Renal cortex interstitium (tissue), 11 donors: ENCODE measurements around the gene CFAP69. TPM values are rescaled to one million over a fixed set of nuclear protein-coding genes. Genes with fewer than 3 reads are reported as not detected.

Experiments
- DNase-seq, 11 donors: peaks; one replicate each; pipeline ENCODE4 v3.0.0-alpha.2; 2013; ENCODE audit warnings: low read depth in 9 of 11, low spot score in 4 of 11; ENCODE audit errors: extremely low read depth in 1 of 11
- polyA plus RNA-seq, 3 donors: library from polyadenylated mRNA; unstranded; fragments of 120-200 nt; gene quantifications; one replicate each; pipeline ENCODE4 v1.2.1, GENCODE V29; 2013; ENCODE audit not compliant: insufficient read length in 3 of 3

CFAP69 gene
- polyA plus RNA-seq, 3 donors = 12.6 to 25.3 (median 19.1) TPM

GRCh38 chr7:90225181-90225580 is 19.8 kb upstream of the CFAP69 start:
- DNase-seq = no peak

DNA sequence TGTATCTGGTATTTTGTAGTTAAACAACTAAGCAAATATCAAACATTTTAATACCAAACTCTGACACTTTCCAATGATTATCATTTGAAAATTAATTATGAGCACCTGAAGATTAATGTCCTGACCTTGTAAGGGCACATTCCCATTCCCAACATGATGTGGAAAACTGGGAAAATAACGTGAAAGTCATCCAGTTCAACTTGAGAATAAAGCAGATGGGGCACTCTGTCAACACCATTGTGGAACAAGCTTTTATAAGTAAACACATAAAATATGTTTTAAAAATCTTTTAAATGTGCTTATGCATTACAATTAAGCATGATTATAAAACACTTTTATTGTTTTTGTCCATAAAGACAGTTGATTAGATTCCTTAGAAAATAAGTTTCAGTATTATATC is 19.4 kb upstream of the CFAP69 start:
- DNase-seq = no peak

DNA sequence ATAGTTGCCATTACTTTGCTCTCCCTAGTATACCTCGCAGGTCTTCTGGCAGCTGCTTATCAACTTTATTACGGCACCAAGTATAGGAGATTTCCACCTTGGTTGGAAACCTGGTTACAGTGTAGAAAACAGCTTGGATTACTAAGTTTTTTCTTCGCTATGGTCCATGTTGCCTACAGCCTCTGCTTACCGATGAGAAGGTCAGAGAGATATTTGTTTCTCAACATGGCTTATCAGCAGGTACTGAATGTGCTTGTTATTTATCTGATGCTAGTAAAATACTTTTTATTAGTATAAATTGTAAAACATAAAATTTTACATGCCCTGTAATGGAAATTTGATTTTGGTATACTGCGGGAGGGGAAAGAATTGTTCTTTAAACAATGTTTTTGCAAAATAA is 17.7 kb upstream of the CFAP69 start:
- DNase-seq = no peak

GRCh38 chr7:90229682-90230081 is 15.3 kb upstream of the CFAP69 start:
- DNase-seq = peak in 1 of 11 donors; percentile 15

DNA sequence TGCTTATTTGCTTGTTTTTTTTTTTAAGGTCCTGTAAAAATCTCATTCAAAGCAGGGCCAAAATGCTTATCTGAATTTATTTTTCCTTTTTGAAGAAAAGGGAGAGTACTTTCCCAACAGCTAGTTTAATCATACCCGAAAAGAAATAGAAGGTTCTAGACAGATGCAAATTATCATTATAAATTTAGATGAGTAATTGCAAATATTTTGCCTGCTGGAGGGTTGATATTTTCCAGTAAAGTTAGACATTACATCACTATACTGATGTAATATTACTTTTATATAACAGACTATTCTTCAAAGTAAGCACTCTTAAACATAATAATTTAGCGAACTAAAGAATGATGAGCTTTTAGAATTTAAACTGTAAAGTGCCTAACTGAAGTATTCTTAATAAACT is 14.1 kb upstream of the CFAP69 start:
- DNase-seq = no peak

- no peak for DNase-seq
These were observed 13.7 kb upstream of the CFAP69 start for GRCh38 chr7:90231304-90231703.

GRCh38 chr7:90232430-90232829 is 12.5 kb upstream of the CFAP69 start:
- DNase-seq = no peak

DNA sequence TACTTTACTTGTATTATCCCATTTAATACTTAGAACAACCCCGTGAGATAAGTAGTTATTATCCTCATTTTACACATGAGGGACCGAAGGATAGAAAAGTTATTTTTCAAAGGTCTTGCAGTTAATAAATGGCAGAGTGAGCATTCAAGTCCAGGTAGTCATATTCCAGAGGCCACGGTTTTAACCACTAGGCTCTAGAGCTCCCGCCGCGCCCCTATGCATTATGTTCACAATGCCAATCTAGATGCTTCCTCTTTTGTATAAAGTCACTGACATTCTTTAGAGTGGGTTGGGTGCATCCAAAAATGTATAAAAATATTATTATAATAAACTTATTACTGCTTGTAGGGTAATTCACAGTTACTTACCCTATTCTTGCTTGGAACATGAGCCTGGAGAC is 11.4 kb upstream of the CFAP69 start:
- no peak for DNase-seq

GRCh38 chr7:90236721-90237289 is 8.2 kb upstream of the CFAP69 start:
- no peak for DNase-seq

DNA sequence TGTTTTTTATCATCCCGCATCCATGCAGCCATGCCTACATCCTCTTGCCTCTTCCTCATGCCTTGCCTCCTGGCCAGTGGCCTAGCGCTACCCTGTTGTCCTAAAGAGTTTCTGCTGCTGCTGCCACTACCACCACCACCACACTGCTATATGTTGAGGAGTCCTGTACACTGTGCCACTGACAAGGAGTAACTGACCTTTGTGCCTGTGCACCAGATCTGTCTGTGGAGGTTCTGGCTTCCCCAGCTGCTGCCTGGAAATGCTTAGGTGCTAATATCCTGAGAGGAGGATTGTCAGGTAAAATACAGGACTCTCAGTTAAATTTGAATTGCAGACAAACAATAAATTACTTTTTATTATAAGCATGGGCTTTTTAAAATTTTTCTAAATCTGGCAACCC is 7.0 kb upstream of the CFAP69 start:
- no peak for DNase-seq

- DNase-seq = no peak
These were observed 6.4 kb upstream of the CFAP69 start for GRCh38 chr7:90238583-90238982.

GRCh38 chr7:90239050-90239449 is 5.9 kb upstream of the CFAP69 start:
- DNase-seq = no peak

GRCh38 chr7:90239625-90240228 is 5.2 kb upstream of the CFAP69 start:
- no peak for DNase-seq

GRCh38 chr7:90242369-90243168 is 2.4 kb upstream of the CFAP69 start:
- DNase-seq = no peak

DNA sequence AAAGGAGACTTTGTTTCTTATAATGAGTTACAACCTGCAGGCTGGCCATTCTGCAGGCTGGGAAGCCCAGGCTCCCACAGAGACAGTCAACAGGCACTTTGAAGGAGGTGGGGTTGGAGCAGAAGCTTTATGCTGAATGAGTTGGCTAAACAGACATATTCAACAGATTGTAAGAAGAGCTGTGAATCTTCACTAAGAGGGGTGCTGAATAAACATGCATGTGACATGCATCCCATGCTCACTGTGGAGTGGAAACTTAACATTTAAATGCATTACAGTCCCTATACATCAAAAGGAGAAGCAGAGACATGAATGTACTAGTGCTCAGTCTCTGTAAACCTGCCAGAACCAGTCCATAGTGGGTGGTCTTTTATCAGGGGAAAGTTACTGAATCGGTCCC is 1.4 kb upstream of the CFAP69 start:
- DNase-seq = no peak

DNA sequence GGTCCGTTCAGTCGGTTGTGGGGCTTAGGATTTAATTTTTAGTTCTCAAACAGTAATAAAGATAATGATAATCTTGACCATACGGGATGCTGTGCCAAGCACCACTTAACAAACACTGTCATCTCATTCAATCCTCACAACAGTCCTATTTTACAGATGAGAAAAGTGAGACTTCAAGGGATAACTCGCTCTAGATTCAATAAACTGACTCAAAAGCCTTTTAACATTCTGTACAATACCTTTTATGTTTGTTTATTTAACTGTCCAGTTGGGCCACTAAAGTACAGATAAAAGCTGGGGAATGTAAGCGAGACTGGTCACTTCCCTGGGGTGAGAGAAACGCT is 437 bp upstream of the CFAP69 start:
- DNase-seq = no peak

- no peak for DNase-seq
These were observed 1.2 kb downstream of the CFAP69 start for GRCh38 chr7:90246171-90246570.

DNA sequence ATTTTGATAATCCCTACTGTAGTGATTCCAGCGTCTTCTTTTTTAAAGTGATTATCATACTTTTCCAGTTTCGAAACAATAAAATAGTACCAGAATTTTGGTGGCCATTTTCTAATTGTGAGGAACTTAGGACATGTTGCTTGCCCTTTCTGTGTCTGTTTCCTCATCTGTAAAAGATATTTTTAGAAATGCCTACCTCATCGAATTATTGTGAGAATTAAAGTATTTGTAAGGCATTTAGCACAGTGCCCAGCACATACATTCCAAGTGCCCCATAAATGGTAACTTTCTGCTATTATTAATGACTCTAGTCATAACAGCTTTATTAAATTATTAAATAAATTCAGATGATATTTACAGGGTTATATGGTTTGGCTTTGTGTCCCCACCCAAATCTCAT is 3.7 kb downstream of the CFAP69 start:
- DNase-seq = no peak

- DNase-seq = no peak
These were observed 5.8 kb downstream of the CFAP69 start for GRCh38 chr7:90250601-90251303.

GRCh38 chr7:90251304-90251635 is 6.3 kb downstream of the CFAP69 start:
- no peak for DNase-seq
